GM18861 (cell line): Measurements from ENCODE around the gene PRR15L.
"Not testable (repeated sequence)": the region's sequence is repeated elsewhere in the genome, so short reads cannot be mapped to it uniquely, and the experiment has no call there.

Source experiments
- ATAC-seq: cut with Tn5 transposase; IDR thresholded peaks from one replicate; pipeline ENCODE4 v1.9.1; 2021; ENCODE audit not compliant: unreplicated experiment

The PRR15L gene

GRCh38 chr17:47941246-47942095 lies 16.2 kb downstream of the PRR15L start, which contains the start of gene PNPO:
Gene PNPO (plus strand): TSS chr17:47941571. CDS start chr17:47941676, 105 bp downstream.
- peak; percentile 83 for ATAC-seq

GRCh38 chr17:47937941-47938340 lies 19.7 kb downstream of the PRR15L start:
- ATAC-seq = no peak

GRCh38 chr17:47935961-47936360 lies 21.7 kb downstream of the PRR15L start:
- ATAC-seq = no peak

GRCh38 chr17:47935468-47935867 lies 22.2 kb downstream of the PRR15L start:
- not testable (repeated sequence) for ATAC-seq

- ATAC-seq = no peak
Observed at GRCh38 chr17:47934856-47935255, 22.8 kb downstream of the PRR15L start.

GRCh38 chr17:47931848-47932247 lies 25.8 kb downstream of the PRR15L start:
- ATAC-seq = no peak

GRCh38 chr17:47929218-47930000 lies 28.3 kb downstream of the PRR15L start:
- no peak for ATAC-seq

GRCh38 chr17:47928415-47928814 lies 29.3 kb downstream of the PRR15L start:
- no peak for ATAC-seq

GRCh38 chr17:47927821-47928400 lies 29.8 kb downstream of the PRR15L start:
- no peak for ATAC-seq

- ATAC-seq = no peak
Observed at GRCh38 chr17:47925678-47925988, 32.0 kb downstream of the PRR15L start.

GRCh38 chr17:47924785-47925677 lies 32.7 kb downstream of the PRR15L start:
- ATAC-seq = no peak

GRCh38 chr17:47919889-47920288 lies 37.8 kb downstream of the PRR15L start:
- ATAC-seq = not testable (repeated sequence)

GRCh38 chr17:47918991-47919390 lies 38.7 kb downstream of the PRR15L start:
- ATAC-seq = no peak

GRCh38 chr17:47918006-47918405 lies 39.7 kb downstream of the PRR15L start:
- no peak for ATAC-seq

- no peak for ATAC-seq
Observed at GRCh38 chr17:47917581-47917980, 40.1 kb downstream of the PRR15L start.

- no peak for ATAC-seq
Observed at GRCh38 chr17:47916489-47917208, 41.0 kb downstream of the PRR15L start.

- ATAC-seq = no peak
Observed at GRCh38 chr17:47915776-47916398, 41.8 kb downstream of the PRR15L start.

- ATAC-seq = no peak
Observed at GRCh38 chr17:47914306-47914948, 43.3 kb downstream of the PRR15L start.

- ATAC-seq = no peak
Observed at GRCh38 chr17:47913050-47913449, 44.6 kb downstream of the PRR15L start.
